HepG2 (cell line): ENCODE results near the gene CDC42EP4. TPM values are rescaled to one million over a fixed set of nuclear protein-coding genes. Genes with fewer than 3 reads are reported as not detected.

ENCODE experiments used
- ATAD3A ChIP-seq: sonication (generic); formaldehyde crosslinking; IDR thresholded peaks from 2 replicates; pipeline ENCODE4 v1.4.0; 2020; ENCODE audit warnings: missing genetic modification reagents
- GABPB1 ChIP-seq: IDR thresholded peaks from 2 replicates; pipeline ENCODE4 v1.6.1; 2016; ENCODE audit warnings: mild to moderate bottlenecking, missing genetic modification reagents, moderate library complexity, missing compliant biosample characterization
- KDM2A ChIP-seq: sonication (generic); formaldehyde crosslinking; IDR thresholded peaks from 2 replicates; pipeline ENCODE4 v1.4.0; 2020; ENCODE audit warnings: low read depth, missing genetic modification reagents, borderline replicate concordance
- KLF13 ChIP-seq: sonication (generic); formaldehyde crosslinking; IDR thresholded peaks from 2 replicates; pipeline ENCODE4 v1.4.0; 2020; ENCODE audit warnings: mild to moderate bottlenecking, missing genetic modification reagents
- MTA1 ChIP-seq: sonication (generic); formaldehyde crosslinking; IDR thresholded peaks from 2 replicates; pipeline ENCODE4 v1.4.0; 2020; ENCODE audit warnings: missing genetic modification reagents, mild to moderate bottlenecking, borderline replicate concordance
- RXRA ChIP-seq: sonication (generic); formaldehyde crosslinking; IDR thresholded peaks from 2 replicates; pipeline ENCODE4 v1.5.1; 2020; ENCODE audit warnings: missing genetic modification reagents
- TAF1 ChIP-seq: sonication (generic); formaldehyde crosslinking; IDR thresholded peaks from 2 replicates; pipeline ENCODE4 v1.4.0; 2020; ENCODE audit warnings: missing genetic modification reagents
- TBX2 ChIP-seq: sonication (generic); formaldehyde crosslinking; IDR thresholded peaks from 2 replicates; pipeline ENCODE4 v1.5.0; 2020; ENCODE audit warnings: missing genetic modification reagents, mild to moderate bottlenecking, borderline replicate concordance
- UBTF ChIP-seq: sonication (generic); formaldehyde crosslinking; IDR thresholded peaks from 2 replicates; pipeline ENCODE4 v1.4.0; 2020; ENCODE audit warnings: mild to moderate bottlenecking, missing genetic modification reagents
- ZBTB38 ChIP-seq: sonication (generic); formaldehyde crosslinking; IDR thresholded peaks from 2 replicates; pipeline ENCODE4 v1.5.1; 2020; ENCODE audit warnings: mild to moderate bottlenecking, missing genetic modification reagents
- ZFX ChIP-seq: sonication (generic); formaldehyde crosslinking; IDR thresholded peaks from 2 replicates; pipeline ENCODE4 v1.4.0; 2020; ENCODE audit warnings: mild to moderate bottlenecking, low read depth, missing genetic modification reagents, moderate library complexity
- ZFY ChIP-seq: sonication (generic); formaldehyde crosslinking; IDR thresholded peaks from 2 replicates; pipeline ENCODE4 v1.4.0; 2020; ENCODE audit warnings: missing genetic modification reagents
- ZNF274 ChIP-seq: sonication (generic); formaldehyde crosslinking; IDR thresholded peaks from 2 replicates; pipeline ENCODE4 v1.5.1; 2020; ENCODE audit warnings: mild to moderate bottlenecking, missing genetic modification reagents
- ZNF737 ChIP-seq: sonication (generic); formaldehyde crosslinking; IDR thresholded peaks from 2 replicates; pipeline ENCODE4 v1.5.0; 2020; ENCODE audit warnings: missing genetic modification reagents, mild to moderate bottlenecking, borderline replicate concordance
- ZNF839 ChIP-seq: sonication (generic); formaldehyde crosslinking; IDR thresholded peaks from 2 replicates; pipeline ENCODE4 v1.4.0; 2020; ENCODE audit warnings: missing genetic modification reagents, mild to moderate bottlenecking, borderline replicate concordance
- ZNF841 ChIP-seq: sonication (generic); formaldehyde crosslinking; IDR thresholded peaks from 2 replicates; pipeline ENCODE4 v1.8.1; 2023; ENCODE audit warnings: missing genetic modification reagents, borderline replicate concordance
- ZNF891 ChIP-seq: sonication (generic); formaldehyde crosslinking; IDR thresholded peaks from 2 replicates; pipeline ENCODE4 v1.5.0; 2020; ENCODE audit warnings: mild to moderate bottlenecking, missing genetic modification reagents
- polyA plus RNA-seq, 8 experiments: library from polyadenylated mRNA; depleted of rRNA in 3 of 8; stranded (reverse) in 7 of 8; unstranded in 1 of 8; fragments of >200 nt; fragmentation: Illumina TruSeq in 4 of 8; extraction: Trizol in 4 of 8; gene quantifications; 2 replicates each; pipeline versions ENCODE4 v1.2.1 to v1.2.3, GENCODE V29; 2011 to 2016; ENCODE audit warnings: low read depth in 4 of 8, missing spikeins in 1 of 8, mixed read lengths in 1 of 8; ENCODE audit not compliant: insufficient read depth in 1 of 8
- total RNA-seq, 5 experiments: library from RNA; depleted of rRNA; stranded (reverse); fragments of >200 nt; fragmentation: Illumina TruSeq; extraction: Trizol; gene quantifications; 2 replicates each; pipeline ENCODE4 v1.2.3, GENCODE V29; 2016; ENCODE audit warnings: low read depth in 1 of 5
- TF ChIP-seq, protein P1 (sequence below): sonication (generic); formaldehyde crosslinking; IDR thresholded peaks from 2 replicates; pipeline ENCODE4 v1.4.0; 2020; ENCODE audit warnings: missing genetic modification reagents, low read depth, mild to moderate bottlenecking, borderline replicate concordance
- TF ChIP-seq, protein P2 (sequence below): sonication (generic); formaldehyde crosslinking; IDR thresholded peaks from 2 replicates; pipeline ENCODE4 v1.4.0; 2020; ENCODE audit warnings: missing genetic modification reagents
- TF ChIP-seq, protein P3 (sequence below): sonication (generic); formaldehyde crosslinking; IDR thresholded peaks from 2 replicates; pipeline ENCODE4 v1.5.1; 2020; ENCODE audit warnings: mild to moderate bottlenecking, missing genetic modification reagents, moderate library complexity

CDC42EP4 gene
- total and polyA plus RNA-seq, 2 of the 13 experiments (the other 11 are each of a cell fraction or from before 2014, with no cell fraction given): 19.0 to 54.0 TPM

- TF ChIP-seq ZBTB38 (peak; percentile 59; the same call in 1 of the 2 replicates), ZNF891 (peak; percentile 81), ZNF839 (CRISPR knock-in tag) (peak; percentile 28; the same call in 1 of the 2 replicates), KLF13 (peak; percentile 51; the same call in 1 of the 2 replicates), MTA1 (CRISPR knock-in tag) (0 out of 2 replicates have a peak, but pooled peaks have one; percentile 52), TAF1 (no peak), ZFY (CRISPR knock-in tag) (peak; percentile 61; the same call in 1 of the 2 replicates), ZNF737 (CRISPR knock-in tag) (no peak), ZNF274 (CRISPR knock-in tag) (no peak), ZFX (CRISPR knock-in tag) (peak; percentile 35; the same call in 1 of the 2 replicates), ZNF841 (CRISPR knock-in tag) (no peak), KDM2A (CRISPR knock-in tag) (no peak), RXRA (CRISPR knock-in tag) (peak; percentile 62), TBX2 (CRISPR knock-in tag) (0 out of 2 replicates have a peak, but pooled peaks have one; percentile 21), GABPB1 (CRISPR knock-in tag) (no peak), ATAD3A (CRISPR knock-in tag) (no peak), UBTF (peak; percentile 23; the same call in 1 of the 2 replicates)
- TF ChIP-seq, protein P1, sequence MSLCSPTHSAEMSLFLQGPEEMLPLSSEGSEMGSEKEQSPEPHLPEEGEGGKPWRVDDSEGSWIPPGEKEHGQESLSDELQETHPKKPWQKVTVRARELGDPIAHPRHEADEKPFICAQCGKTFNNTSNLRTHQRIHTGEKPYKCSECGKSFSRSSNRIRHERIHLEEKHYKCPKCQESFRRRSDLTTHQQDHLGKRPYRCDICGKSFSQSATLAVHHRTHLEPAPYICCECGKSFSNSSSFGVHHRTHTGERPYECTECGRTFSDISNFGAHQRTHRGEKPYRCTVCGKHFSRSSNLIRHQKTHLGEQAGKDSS (CRISPR knock-in tag): no peak
- TF ChIP-seq, protein P2, sequence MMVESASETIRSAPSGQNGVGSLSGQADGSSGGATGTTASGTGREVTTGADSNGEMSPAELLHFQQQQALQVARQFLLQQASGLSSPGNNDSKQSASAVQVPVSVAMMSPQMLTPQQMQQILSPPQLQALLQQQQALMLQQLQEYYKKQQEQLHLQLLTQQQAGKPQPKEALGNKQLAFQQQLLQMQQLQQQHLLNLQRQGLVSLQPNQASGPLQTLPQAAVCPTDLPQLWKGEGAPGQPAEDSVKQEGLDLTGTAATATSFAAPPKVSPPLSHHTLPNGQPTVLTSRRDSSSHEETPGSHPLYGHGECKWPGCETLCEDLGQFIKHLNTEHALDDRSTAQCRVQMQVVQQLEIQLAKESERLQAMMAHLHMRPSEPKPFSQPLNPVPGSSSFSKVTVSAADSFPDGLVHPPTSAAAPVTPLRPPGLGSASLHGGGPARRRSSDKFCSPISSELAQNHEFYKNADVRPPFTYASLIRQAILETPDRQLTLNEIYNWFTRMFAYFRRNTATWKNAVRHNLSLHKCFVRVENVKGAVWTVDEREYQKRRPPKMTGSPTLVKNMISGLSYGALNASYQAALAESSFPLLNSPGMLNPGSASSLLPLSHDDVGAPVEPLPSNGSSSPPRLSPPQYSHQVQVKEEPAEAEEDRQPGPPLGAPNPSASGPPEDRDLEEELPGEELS: no peak
- TF ChIP-seq, protein P3, sequence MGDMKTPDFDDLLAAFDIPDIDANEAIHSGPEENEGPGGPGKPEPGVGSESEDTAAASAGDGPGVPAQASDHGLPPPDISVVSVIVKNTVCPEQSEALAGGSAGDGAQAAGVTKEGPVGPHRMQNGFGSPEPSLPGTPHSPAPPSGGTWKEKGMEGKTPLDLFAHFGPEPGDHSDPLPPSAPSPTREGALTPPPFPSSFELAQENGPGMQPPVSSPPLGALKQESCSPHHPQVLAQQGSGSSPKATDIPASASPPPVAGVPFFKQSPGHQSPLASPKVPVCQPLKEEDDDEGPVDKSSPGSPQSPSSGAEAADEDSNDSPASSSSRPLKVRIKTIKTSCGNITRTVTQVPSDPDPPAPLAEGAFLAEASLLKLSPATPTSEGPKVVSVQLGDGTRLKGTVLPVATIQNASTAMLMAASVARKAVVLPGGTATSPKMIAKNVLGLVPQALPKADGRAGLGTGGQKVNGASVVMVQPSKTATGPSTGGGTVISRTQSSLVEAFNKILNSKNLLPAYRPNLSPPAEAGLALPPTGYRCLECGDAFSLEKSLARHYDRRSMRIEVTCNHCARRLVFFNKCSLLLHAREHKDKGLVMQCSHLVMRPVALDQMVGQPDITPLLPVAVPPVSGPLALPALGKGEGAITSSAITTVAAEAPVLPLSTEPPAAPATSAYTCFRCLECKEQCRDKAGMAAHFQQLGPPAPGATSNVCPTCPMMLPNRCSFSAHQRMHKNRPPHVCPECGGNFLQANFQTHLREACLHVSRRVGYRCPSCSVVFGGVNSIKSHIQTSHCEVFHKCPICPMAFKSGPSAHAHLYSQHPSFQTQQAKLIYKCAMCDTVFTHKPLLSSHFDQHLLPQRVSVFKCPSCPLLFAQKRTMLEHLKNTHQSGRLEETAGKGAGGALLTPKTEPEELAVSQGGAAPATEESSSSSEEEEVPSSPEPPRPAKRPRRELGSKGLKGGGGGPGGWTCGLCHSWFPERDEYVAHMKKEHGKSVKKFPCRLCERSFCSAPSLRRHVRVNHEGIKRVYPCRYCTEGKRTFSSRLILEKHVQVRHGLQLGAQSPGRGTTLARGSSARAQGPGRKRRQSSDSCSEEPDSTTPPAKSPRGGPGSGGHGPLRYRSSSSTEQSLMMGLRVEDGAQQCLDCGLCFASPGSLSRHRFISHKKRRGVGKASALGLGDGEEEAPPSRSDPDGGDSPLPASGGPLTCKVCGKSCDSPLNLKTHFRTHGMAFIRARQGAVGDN (CRISPR knock-in tag): peak; percentile 73
These were observed 43.0 kb downstream of the CDC42EP4 start (continued) for GRCh38 chr17:73268582-73269328.
